ENCODE results near the gene CFAP57. TPM values are rescaled to one million over a fixed set of nuclear protein-coding genes. Genes with fewer than 3 reads are reported as not detected.

The CFAP57 gene
- total RNA-seq, 4 donors from 2014 or later, result 0.12 to 0.46 TPM; not detected in 2

- ATAC-seq (ENCODE audit: low FRiP score) (no peak), DNase-seq (ENCODE audit: low spot score) (no peak)
Measured at GRCh38 chr1:43221797-43222196, 49.7 kb downstream of the CFAP57 start.

GRCh38 chr1:43222879-43223278 is 50.7 kb downstream of the CFAP57 start:
- DNase-seq (ENCODE audit: low spot score), result no peak
- no peak for TF ChIP-seq CTCF (IDR thresholded peaks at IDR 0.05)
- no peak for ATAC-seq (ENCODE audit: low FRiP score)

More at GRCh38 chr1:43221797-43222196, 49.7 kb downstream of the CFAP57 start:
- no peak for TF ChIP-seq CTCF (IDR thresholded peaks at IDR 0.05)

- ATAC-seq (ENCODE audit: low FRiP score) (no peak), DNase-seq (ENCODE audit: low spot score) (no peak)
- TF ChIP-seq CTCF (IDR thresholded peaks at IDR 0.05), result no peak
Measured at GRCh38 chr1:43225168-43225567, 53.0 kb downstream of the CFAP57 start.

GRCh38 chr1:43227143-43227764 is 55.1 kb downstream of the CFAP57 start:
- ATAC-seq (ENCODE audit: low FRiP score), result peak; percentile 67
- peak in 1 of 3 donors; percentile 49 for TF ChIP-seq CTCF (IDR thresholded peaks at IDR 0.05)
- peak; percentile 98 for DNase-seq (ENCODE audit: low spot score)

- ATAC-seq (ENCODE audit: low FRiP score) (no peak), DNase-seq (ENCODE audit: low spot score) (no peak)
- TF ChIP-seq CTCF (IDR thresholded peaks at IDR 0.05), result no peak
Measured at GRCh38 chr1:43229826-43230780, 58.0 kb downstream of the CFAP57 start.

GRCh38 chr1:43232074-43232473 is 59.9 kb downstream of the CFAP57 start:
- ATAC-seq (ENCODE audit: low FRiP score) (peak; percentile 65), DNase-seq (ENCODE audit: low spot score) (no peak)
- TF ChIP-seq CTCF (IDR thresholded peaks at IDR 0.05), result no peak

All from omental fat pad (tissue), 4 donors.